Large intestine (tissue), 3 donors: Measurements from ENCODE around the gene CAPZB. TPM values are rescaled to one million over a fixed set of nuclear protein-coding genes. Genes with fewer than 3 reads are reported as not detected.

Experiments used
- DNase-seq, 2 donors: peaks; one replicate each; pipeline versions ENCODE4 v3.0.0 to v3.0.0-alpha.2; 2013
- H3K27ac ChIP-seq: one replicate; pipeline ENCODE4 v1.5.1; 2013; ENCODE audit warnings: low read length
- H3K27me3 ChIP-seq: 2 replicates; pipeline ENCODE4 v1.6.1; 2013; ENCODE audit warnings: low read length; ENCODE audit not compliant: control insufficient read depth, insufficient read depth
- H3K36me3 ChIP-seq: 2 replicates; pipeline ENCODE4 v1.6.1; 2013; ENCODE audit warnings: low read length; ENCODE audit not compliant: control insufficient read depth, insufficient read depth
- H3K4me1 ChIP-seq: one replicate; pipeline ENCODE4 v1.6.1; 2013; ENCODE audit warnings: low read length; ENCODE audit not compliant: control insufficient read depth, insufficient read depth
- H3K4me3 ChIP-seq: one replicate; pipeline ENCODE4 v1.5.1; 2013; ENCODE audit warnings: low read length
- H3K9me3 ChIP-seq: one replicate; pipeline ENCODE4 v1.6.1; 2013; ENCODE audit warnings: mild to moderate bottlenecking, low read depth, low read length, moderate library complexity; ENCODE audit not compliant: control insufficient read depth
- WGBS: methylation state at CpG from one replicate; pipeline ENCODE4 v1.1.5; 2013; ENCODE audit warnings: low lambda C conversion rate; ENCODE audit not compliant: insufficient coverage; 5-methylcytosine and 5-hydroxymethylcytosine counted together
- polyA plus RNA-seq: library from polyadenylated mRNA; unstranded; fragments of 120-200 nt; gene quantifications from one replicate; pipeline ENCODE4 v1.2.1, GENCODE V29; 2013

The CAPZB gene
- polyA plus RNA-seq, 1 donor: 245 TPM

- Histone ChIP-seq H3K4me3 (no peak overlapping the region), H3K27ac (peak overlapping the region; percentile 39), H3K27me3 (no peaks in the 10 kb centered on the region), H3K4me1 (peaks cover 33% of the 10 kb centered on the region), H3K36me3 (peaks cover 8% of the 10 kb centered on the region), H3K9me3 (no peaks in the 10 kb centered on the region)
- DNase-seq: no peak
- WGBS: no CpG with 5 or more reads among the region's 19 CpGs
Observed at GRCh38 chr1:19390166-19390850, 95.0 kb downstream of the CAPZB start.

- Histone ChIP-seq H3K4me3 (no peak overlapping the region), H3K4me1 (peaks cover 45% of the 10 kb centered on the region), H3K27me3 (no peaks in the 10 kb centered on the region), H3K27ac (no peak overlapping the region), H3K9me3 (no peaks in the 10 kb centered on the region), H3K36me3 (peaks cover 7% of the 10 kb centered on the region)
- DNase-seq: no peak
- WGBS: 87% methylated on average over 3 of the region's 9 CpGs
Observed at GRCh38 chr1:19388980-19389379, 96.4 kb downstream of the CAPZB start.

- H3K4me3 ChIP-seq: no peak overlapping the region
- H3K9me3 ChIP-seq: no peaks in the 10 kb centered on the region
- WGBS: no CpG with 5 or more reads among the region's 4 CpGs
- H3K4me1 ChIP-seq: peaks cover 45% of the 10 kb centered on the region
- H3K36me3 ChIP-seq: peaks cover 9% of the 10 kb centered on the region
- H3K27me3 ChIP-seq: no peaks in the 10 kb centered on the region
- DNase-seq: peak; percentile 71 to 77
- H3K27ac ChIP-seq: peak overlapping the region; percentile 96
Observed at GRCh38 chr1:19387045-19387467, 98.3 kb downstream of the CAPZB start.

- H3K36me3 ChIP-seq: peaks cover 13% of the 10 kb centered on the region
- WGBS: no CpG with 5 or more reads among the region's 15 CpGs
- peak overlapping the region; percentile 96 for H3K27ac ChIP-seq
- peaks cover 42% of the 10 kb centered on the region for H3K4me1 ChIP-seq
- no peaks in the 10 kb centered on the region for H3K9me3 ChIP-seq
- no peaks in the 10 kb centered on the region for H3K27me3 ChIP-seq
- H3K4me3 ChIP-seq: no peak overlapping the region
- DNase-seq: peak; percentile 70 to 85
Observed at GRCh38 chr1:19385869-19386591, 99.3 kb downstream of the CAPZB start.

DNA sequence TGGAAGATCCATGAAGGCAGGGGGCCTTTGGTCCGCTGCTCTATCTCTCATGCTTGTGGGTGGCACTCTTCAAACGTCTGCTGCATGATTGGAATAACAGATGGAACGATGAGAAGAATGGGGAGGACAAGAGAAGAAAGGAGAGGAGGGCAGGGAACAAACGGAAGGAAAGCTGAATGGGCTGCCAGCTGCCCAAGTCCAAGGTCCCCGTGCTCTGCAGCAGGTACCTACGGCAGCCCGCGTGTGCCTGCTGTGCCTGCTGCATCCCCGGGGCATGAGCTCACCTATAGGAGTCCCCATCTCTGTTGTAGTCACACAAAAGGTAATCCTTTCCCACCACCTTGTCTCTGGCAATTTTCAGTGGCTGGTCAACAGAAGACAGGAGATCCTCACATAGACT lies 100.1 kb downstream of the CAPZB start:
- H3K9me3 ChIP-seq: no peaks in the 10 kb centered on the region
- WGBS: no CpG with 5 or more reads among the region's 9 CpGs
- peaks cover 17% of the 10 kb centered on the region for H3K36me3 ChIP-seq
- H3K4me1 ChIP-seq: peaks cover 39% of the 10 kb centered on the region
- no peaks in the 10 kb centered on the region for H3K27me3 ChIP-seq
- DNase-seq: peak; percentile 65 to 76
- H3K27ac ChIP-seq: peak overlapping the region; percentile 96
- H3K4me3 ChIP-seq: no peak overlapping the region

DNA sequence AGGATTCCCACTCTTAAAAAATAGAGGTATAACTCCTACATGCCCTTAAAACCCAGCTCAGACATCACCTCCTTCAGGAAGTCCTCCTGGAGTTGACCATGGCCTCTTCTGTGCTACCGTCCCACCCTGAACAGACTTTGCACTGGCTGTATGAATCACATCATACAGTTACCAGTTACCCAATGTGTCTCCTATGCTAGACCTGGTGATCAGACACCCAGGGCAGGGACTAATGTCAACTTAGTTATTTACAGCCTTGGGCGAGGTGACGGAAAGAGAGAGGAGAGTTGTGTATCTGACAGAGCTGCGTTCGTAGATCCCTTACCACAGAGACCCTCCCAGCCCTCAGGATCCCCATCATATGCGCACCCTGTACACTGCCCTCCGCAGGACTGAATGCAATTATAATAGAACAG lies 100.6 kb downstream of the CAPZB start:
- no peaks in the 10 kb centered on the region for H3K27me3 ChIP-seq
- peaks cover 22% of the 10 kb centered on the region for H3K36me3 ChIP-seq
- 80% methylated on average over 1 of the region's 7 CpGs for WGBS
- H3K27ac ChIP-seq: peak overlapping the region; percentile 96
- no peaks in the 10 kb centered on the region for H3K9me3 ChIP-seq
- H3K4me1 ChIP-seq: peaks cover 39% of the 10 kb centered on the region
- no peak overlapping the region for H3K4me3 ChIP-seq
- peak; percentile 92 to 95 for DNase-seq

GRCh38 chr1:19384113-19384512 lies 101.2 kb downstream of the CAPZB start:
- Histone ChIP-seq H3K27me3 (no peaks in the 10 kb centered on the region), H3K27ac (peak overlapping the region; percentile 96), H3K36me3 (peaks cover 28% of the 10 kb centered on the region), H3K4me3 (no peak overlapping the region), H3K9me3 (no peaks in the 10 kb centered on the region), H3K4me1 (peaks cover 39% of the 10 kb centered on the region)
- DNase-seq: peak; percentile 84 to 90
- WGBS: 27% methylated on average over 2 of the region's 4 CpGs

DNA sequence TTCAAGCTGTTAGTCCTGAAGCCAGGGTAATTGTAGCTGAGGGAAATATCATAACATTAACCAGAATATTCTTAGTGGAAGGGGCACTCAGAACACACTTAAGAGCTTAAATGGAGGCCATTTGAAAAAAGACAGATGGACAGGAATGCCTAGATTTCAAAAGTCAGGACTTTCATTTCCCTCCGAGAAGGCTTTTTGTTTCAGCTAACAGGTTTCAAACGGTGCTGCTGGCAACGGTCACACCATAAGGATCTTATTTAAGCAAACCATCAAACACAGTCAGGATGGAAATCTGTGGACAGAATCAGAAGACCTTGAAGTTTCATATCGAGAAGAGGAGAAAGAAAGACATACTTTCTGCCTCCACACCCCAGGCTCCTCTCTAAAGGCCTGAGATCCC lies 103.1 kb downstream of the CAPZB start:
- Histone ChIP-seq H3K27ac (no peak overlapping the region), H3K27me3 (no peaks in the 10 kb centered on the region), H3K36me3 (peaks cover 44% of the 10 kb centered on the region), H3K4me3 (no peak overlapping the region), H3K9me3 (no peaks in the 10 kb centered on the region), H3K4me1 (peaks cover 42% of the 10 kb centered on the region)
- WGBS: no CpG with 5 or more reads among the region's 4 CpGs
- DNase-seq: no peak

GRCh38 chr1:19381261-19381660 lies 104.1 kb downstream of the CAPZB start:
- H3K27me3 ChIP-seq: no peaks in the 10 kb centered on the region
- DNase-seq: no peak
- H3K27ac ChIP-seq: no peak overlapping the region
- H3K9me3 ChIP-seq: peaks cover 3% of the 10 kb centered on the region
- peaks cover 36% of the 10 kb centered on the region for H3K4me1 ChIP-seq
- peaks cover 50% of the 10 kb centered on the region for H3K36me3 ChIP-seq
- no CpG with 5 or more reads among the region's 6 CpGs for WGBS
- H3K4me3 ChIP-seq: no peak overlapping the region

- peaks cover 66% of the 10 kb centered on the region for H3K36me3 ChIP-seq
- H3K4me3 ChIP-seq: no peak overlapping the region
- no peaks in the 10 kb centered on the region for H3K27me3 ChIP-seq
- peak in 1 of 2 donors; percentile 22 for DNase-seq
- peak overlapping the region; percentile 77 for H3K27ac ChIP-seq
- H3K4me1 ChIP-seq: peaks cover 31% of the 10 kb centered on the region
- H3K9me3 ChIP-seq: peaks cover 7% of the 10 kb centered on the region
- WGBS: 80% methylated on average over 1 of the region's 17 CpGs
Observed at GRCh38 chr1:19377812-19378718, 107.3 kb downstream of the CAPZB start.
